ENCODE measurements around the gene TMBIM4. TPM values are rescaled to one million over a fixed set of nuclear protein-coding genes. Genes with fewer than 3 reads are reported as not detected.

TMBIM4 gene
- total and polyA plus RNA-seq, 2 experiments from 2014 or later, result 59.6 to 63.6 TPM

DNA sequence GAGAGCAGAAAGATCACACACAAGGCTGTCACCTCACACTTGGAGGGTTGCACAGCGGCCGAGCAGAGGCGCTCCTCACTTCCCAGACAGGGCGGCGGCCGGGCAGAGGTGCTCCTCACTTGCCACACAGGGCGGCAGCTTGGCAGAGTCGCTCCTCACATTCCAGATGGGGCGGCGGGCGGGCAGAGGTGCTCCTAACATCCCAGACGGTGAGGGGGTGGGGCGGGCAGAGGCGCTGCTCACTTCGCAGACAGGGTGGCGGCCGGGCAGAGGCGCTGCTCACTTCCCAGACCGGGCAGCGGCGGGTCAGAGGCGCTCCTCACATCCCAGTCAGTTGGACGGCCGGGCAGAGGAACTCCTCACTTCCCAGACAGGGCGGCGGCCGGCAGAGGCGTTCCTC is 9.1 kb downstream of the TMBIM4 start:
- no peak overlapping the region for H2AFZ ChIP-seq
- Mint-ChIP-seq H3K27ac (no peak overlapping the region), H3K9me3 (peaks cover 13% of the 10 kb centered on the region; the same call in 2 of the 3 replicates), H3K4me3 (no peak overlapping the region), H3K36me3 (ENCODE audit: low read depth) (peaks cover 31% of the 10 kb centered on the region), H3K27me3 (ENCODE audit: insufficient read depth, low read depth, poor library complexity) (no peaks in the 10 kb centered on the region), H3K4me1 (0 out of 3 replicates have a peak, but pooled peaks cover 2% of the 10 kb centered on the region)
- H3K27ac ChIP-seq (ENCODE audit: low read depth), result no peak overlapping the region
- TF ChIP-seq JUNB (IDR thresholded peaks at IDR 0.05; ENCODE audit: unreplicated experiment), result no peak
- no peak for TF ChIP-seq STAT1 (IDR thresholded peaks at IDR 0.05; ENCODE audit: unreplicated experiment)
- no peak for TF ChIP-seq EZH2 (IDR thresholded peaks at IDR 0.05; ENCODE audit: low read depth, unreplicated experiment)
- TF ChIP-seq, protein P1, sequence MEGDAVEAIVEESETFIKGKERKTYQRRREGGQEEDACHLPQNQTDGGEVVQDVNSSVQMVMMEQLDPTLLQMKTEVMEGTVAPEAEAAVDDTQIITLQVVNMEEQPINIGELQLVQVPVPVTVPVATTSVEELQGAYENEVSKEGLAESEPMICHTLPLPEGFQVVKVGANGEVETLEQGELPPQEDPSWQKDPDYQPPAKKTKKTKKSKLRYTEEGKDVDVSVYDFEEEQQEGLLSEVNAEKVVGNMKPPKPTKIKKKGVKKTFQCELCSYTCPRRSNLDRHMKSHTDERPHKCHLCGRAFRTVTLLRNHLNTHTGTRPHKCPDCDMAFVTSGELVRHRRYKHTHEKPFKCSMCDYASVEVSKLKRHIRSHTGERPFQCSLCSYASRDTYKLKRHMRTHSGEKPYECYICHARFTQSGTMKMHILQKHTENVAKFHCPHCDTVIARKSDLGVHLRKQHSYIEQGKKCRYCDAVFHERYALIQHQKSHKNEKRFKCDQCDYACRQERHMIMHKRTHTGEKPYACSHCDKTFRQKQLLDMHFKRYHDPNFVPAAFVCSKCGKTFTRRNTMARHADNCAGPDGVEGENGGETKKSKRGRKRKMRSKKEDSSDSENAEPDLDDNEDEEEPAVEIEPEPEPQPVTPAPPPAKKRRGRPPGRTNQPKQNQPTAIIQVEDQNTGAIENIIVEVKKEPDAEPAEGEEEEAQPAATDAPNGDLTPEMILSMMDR (conservative IDR thresholded peaks at IDR 0.05; ENCODE audit: low read depth in 2 of 2), result no peak
- no peak for TF ChIP-seq NANOG (IDR thresholded peaks at IDR 0.05; ENCODE audit: borderline replicate concordance)
- no peak for TF ChIP-seq ZNF331 (CRISPR knock-in tag; IDR thresholded peaks at IDR 0.05; ENCODE audit: low read depth)
- no peak for TF ChIP-seq POLR2AphosphoS5 (IDR thresholded peaks at IDR 0.05; ENCODE audit: low read depth)
- no peak for TF ChIP-seq EZH2phosphoT487 (IDR thresholded peaks at IDR 0.05; ENCODE audit: unreplicated experiment)
- TF ChIP-seq, protein P2, sequence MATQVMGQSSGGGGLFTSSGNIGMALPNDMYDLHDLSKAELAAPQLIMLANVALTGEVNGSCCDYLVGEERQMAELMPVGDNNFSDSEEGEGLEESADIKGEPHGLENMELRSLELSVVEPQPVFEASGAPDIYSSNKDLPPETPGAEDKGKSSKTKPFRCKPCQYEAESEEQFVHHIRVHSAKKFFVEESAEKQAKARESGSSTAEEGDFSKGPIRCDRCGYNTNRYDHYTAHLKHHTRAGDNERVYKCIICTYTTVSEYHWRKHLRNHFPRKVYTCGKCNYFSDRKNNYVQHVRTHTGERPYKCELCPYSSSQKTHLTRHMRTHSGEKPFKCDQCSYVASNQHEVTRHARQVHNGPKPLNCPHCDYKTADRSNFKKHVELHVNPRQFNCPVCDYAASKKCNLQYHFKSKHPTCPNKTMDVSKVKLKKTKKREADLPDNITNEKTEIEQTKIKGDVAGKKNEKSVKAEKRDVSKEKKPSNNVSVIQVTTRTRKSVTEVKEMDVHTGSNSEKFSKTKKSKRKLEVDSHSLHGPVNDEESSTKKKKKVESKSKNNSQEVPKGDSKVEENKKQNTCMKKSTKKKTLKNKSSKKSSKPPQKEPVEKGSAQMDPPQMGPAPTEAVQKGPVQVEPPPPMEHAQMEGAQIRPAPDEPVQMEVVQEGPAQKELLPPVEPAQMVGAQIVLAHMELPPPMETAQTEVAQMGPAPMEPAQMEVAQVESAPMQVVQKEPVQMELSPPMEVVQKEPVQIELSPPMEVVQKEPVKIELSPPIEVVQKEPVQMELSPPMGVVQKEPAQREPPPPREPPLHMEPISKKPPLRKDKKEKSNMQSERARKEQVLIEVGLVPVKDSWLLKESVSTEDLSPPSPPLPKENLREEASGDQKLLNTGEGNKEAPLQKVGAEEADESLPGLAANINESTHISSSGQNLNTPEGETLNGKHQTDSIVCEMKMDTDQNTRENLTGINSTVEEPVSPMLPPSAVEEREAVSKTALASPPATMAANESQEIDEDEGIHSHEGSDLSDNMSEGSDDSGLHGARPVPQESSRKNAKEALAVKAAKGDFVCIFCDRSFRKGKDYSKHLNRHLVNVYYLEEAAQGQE (IDR thresholded peaks at IDR 0.05; ENCODE audit: unreplicated experiment), result no peak
- TF ChIP-seq, protein P3, sequence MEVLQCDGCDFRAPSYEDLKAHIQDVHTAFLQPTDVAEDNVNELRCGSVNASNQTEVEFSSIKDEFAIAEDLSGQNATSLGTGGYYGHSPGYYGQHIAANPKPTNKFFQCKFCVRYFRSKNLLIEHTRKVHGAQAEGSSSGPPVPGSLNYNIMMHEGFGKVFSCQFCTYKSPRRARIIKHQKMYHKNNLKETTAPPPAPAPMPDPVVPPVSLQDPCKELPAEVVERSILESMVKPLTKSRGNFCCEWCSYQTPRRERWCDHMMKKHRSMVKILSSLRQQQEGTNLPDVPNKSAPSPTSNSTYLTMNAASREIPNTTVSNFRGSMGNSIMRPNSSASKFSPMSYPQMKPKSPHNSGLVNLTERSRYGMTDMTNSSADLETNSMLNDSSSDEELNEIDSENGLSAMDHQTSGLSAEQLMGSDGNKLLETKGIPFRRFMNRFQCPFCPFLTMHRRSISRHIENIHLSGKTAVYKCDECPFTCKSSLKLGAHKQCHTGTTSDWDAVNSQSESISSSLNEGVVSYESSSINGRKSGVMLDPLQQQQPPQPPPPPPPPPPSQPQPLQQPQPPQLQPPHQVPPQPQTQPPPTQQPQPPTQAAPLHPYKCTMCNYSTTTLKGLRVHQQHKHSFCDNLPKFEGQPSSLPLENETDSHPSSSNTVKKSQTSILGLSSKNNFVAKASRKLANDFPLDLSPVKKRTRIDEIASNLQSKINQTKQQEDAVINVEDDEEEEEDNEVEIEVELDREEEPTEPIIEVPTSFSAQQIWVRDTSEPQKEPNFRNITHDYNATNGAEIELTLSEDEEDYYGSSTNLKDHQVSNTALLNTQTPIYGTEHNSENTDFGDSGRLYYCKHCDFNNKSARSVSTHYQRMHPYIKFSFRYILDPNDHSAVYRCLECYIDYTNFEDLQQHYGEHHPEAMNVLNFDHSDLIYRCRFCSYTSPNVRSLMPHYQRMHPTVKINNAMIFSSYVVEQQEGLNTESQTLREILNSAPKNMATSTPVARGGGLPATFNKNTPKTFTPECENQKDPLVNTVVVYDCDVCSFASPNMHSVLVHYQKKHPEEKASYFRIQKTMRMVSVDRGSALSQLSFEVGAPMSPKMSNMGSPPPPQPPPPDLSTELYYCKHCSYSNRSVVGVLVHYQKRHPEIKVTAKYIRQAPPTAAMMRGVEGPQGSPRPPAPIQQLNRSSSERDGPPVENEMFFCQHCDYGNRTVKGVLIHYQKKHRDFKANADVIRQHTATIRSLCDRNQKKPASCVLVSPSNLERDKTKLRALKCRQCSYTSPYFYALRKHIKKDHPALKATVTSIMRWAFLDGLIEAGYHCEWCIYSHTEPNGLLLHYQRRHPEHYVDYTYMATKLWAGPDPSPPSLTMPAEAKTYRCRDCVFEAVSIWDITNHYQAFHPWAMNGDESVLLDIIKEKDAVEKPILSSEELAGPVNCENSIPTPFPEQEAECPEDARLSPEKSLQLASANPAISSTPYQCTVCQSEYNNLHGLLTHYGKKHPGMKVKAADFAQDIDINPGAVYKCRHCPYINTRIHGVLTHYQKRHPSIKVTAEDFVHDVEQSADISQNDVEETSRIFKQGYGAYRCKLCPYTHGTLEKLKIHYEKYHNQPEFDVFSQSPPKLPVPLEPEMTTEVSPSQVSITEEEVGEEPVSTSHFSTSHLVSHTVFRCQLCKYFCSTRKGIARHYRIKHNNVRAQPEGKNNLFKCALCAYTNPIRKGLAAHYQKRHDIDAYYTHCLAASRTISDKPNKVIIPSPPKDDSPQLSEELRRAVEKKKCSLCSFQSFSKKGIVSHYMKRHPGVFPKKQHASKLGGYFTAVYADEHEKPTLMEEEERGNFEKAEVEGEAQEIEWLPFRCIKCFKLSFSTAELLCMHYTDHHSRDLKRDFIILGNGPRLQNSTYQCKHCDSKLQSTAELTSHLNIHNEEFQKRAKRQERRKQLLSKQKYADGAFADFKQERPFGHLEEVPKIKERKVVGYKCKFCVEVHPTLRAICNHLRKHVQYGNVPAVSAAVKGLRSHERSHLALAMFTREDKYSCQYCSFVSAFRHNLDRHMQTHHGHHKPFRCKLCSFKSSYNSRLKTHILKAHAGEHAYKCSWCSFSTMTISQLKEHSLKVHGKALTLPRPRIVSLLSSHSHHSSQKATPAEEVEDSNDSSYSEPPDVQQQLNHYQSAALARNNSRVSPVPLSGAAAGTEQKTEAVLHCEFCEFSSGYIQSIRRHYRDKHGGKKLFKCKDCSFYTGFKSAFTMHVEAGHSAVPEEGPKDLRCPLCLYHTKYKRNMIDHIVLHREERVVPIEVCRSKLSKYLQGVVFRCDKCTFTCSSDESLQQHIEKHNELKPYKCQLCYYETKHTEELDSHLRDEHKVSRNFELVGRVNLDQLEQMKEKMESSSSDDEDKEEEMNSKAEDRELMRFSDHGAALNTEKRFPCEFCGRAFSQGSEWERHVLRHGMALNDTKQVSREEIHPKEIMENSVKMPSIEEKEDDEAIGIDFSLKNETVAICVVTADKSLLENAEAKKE (CRISPR knock-in tag; IDR thresholded peaks at IDR 0.05), result no peak
- no peak for TF ChIP-seq ZNF114 (CRISPR knock-in tag; IDR thresholded peaks at IDR 0.05)
- no peak for TF ChIP-seq CREB1 (CRISPR knock-in tag; IDR thresholded peaks at IDR 0.05; ENCODE audit: low read depth)
- TF ChIP-seq, protein P4, sequence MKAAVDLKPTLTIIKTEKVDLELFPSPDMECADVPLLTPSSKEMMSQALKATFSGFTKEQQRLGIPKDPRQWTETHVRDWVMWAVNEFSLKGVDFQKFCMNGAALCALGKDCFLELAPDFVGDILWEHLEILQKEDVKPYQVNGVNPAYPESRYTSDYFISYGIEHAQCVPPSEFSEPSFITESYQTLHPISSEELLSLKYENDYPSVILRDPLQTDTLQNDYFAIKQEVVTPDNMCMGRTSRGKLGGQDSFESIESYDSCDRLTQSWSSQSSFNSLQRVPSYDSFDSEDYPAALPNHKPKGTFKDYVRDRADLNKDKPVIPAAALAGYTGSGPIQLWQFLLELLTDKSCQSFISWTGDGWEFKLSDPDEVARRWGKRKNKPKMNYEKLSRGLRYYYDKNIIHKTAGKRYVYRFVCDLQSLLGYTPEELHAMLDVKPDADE (IDR thresholded peaks at IDR 0.05), result no peak
- DNase-seq (ENCODE audit: low spot score) (peak; percentile 2), ATAC-seq (no peak)
- no peaks in the 10 kb centered on the region for H4K20me1 ChIP-seq (replicated peaks; ENCODE audit: insufficient read depth)
- no peaks in the 10 kb centered on the region for H3K9me2 ChIP-seq (ENCODE audit: insufficient read depth)
- no peaks in the 10 kb centered on the region for H3K36me3 ChIP-seq (ENCODE audit: insufficient read depth)
- no peaks in the 10 kb centered on the region for H3K4me1 ChIP-seq (ENCODE audit: insufficient read depth)
- no peaks in the 10 kb centered on the region for H3F3A ChIP-seq (replicated peaks; ENCODE audit: low read depth)
- no peak overlapping the region for H3K4me2 ChIP-seq
- H3K4me3 ChIP-seq, result no peak overlapping the region
- H3K79me2 ChIP-seq (replicated peaks; ENCODE audit: insufficient read depth), result peaks cover 45% of the 10 kb centered on the region
- no peaks in the 10 kb centered on the region for H3K27me3 ChIP-seq (ENCODE audit: insufficient read depth)
